ENCODE measurements around the gene AK6. TPM values are rescaled to one million over a fixed set of nuclear protein-coding genes. Genes with fewer than 3 reads are reported as not detected.

The AK6 gene
- total RNA-seq, 1 experiment from 2014 or later = 40.8 TPM

DNA sequence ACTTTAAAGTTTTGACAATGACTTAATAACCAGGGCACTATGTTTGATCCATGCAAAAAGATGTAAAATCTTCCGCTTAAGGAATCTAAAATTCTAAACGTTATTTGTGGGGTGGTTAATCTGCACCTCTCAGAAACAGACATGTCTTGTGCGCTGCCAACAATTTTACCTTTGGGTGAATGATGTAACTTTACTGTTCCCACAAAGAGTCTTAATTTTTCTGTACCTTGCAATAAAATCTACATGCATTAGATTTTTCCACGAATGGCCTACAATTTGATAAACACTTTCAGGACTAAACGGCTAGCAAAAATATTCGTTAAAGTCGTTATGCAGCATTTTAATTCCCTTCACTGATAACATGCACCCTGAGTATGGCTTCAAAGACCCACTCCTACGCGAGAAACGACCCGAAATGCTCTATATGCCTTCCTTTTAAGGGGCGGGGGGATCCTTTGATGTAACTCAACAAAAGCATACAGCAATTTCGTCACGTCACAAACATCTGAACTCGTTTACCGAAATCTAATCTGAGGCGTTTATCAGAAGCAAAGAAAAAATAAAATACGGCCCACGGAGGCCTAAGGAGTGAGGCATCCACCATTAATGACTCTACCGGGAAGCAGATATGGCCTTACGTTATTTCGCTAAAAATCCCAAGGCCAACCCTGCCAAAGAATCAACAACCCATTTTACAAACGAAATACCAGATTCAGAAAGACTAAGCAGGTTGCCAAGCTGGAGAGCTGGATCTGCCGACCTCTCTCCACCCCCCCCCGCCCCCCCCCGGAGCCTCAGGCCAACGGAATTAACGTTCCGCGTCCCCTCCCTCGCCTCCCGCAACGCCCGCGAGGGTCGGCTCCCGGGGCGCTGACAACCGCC, 621 bp downstream of the AK6 start:
- Mint-ChIP-seq H3K27ac (peak overlapping the region; percentile 99), H3K27me3 (ENCODE audit: low read depth) (no peaks in the 10 kb centered on the region), H3K36me3 (ENCODE audit: insufficient read depth in 1 of 3, low read depth in 3 of 3) (peaks cover 21 to 31% (median 26%) of the 10 kb centered on the region in 3 experiments; a peak in 6 of 7 replicates), H3K4me3 (peak overlapping the region; percentile 97 to 98), H3K9me3 (no peaks in the 10 kb centered on the region), H3K4me1 (peaks cover 10 to 15% of the 10 kb centered on the region in 2 experiments)
- H3K4me1 ChIP-seq (ENCODE audit: insufficient read depth, low read length) = no peaks in the 10 kb centered on the region
- no peak overlapping the region for H4K91ac ChIP-seq (ENCODE audit: insufficient read length, low read depth, low read length)
- WGBS (ENCODE audit: extremely low coverage, insufficient read length, low lambda C conversion rate) = no CpG with 5 or more reads among the region's 39 CpGs
- H2AFZ ChIP-seq (ENCODE audit: low read length) = no peak overlapping the region
- H4K8ac ChIP-seq (replicated peaks; ENCODE audit: insufficient read length, low read depth, low read length) = no peak overlapping the region
- H3K4me2 ChIP-seq (ENCODE audit: insufficient read depth, insufficient read length, low read length) = peak overlapping the region; percentile 89
- H3K56ac ChIP-seq (ENCODE audit: insufficient read length, low read depth, low read length) = no peak overlapping the region
- peaks cover 3% of the 10 kb centered on the region for H4K20me1 ChIP-seq (ENCODE audit: control insufficient read depth, insufficient read depth, insufficient read length)
- no peak overlapping the region for H2BK120ac ChIP-seq (ENCODE audit: low read depth, low read length, poor library complexity, severe bottlenecking)
- H3K9me3 ChIP-seq (ENCODE audit: control insufficient read depth, low read depth, low read length) = no peaks in the 10 kb centered on the region
- peak overlapping the region; percentile 93 for H3K18ac ChIP-seq (ENCODE audit: insufficient read length, low read depth, low read length)
- peak overlapping the region; percentile 80; the same call in 1 of the 2 replicates for H3K14ac ChIP-seq (ENCODE audit: insufficient read depth, low read length)
- H3K27ac ChIP-seq (ENCODE audit: insufficient read length, low read depth, low read length) = peak overlapping the region; percentile 73
- H3K4ac ChIP-seq (ENCODE audit: low read depth, low read length) = no peak overlapping the region
- H4K5ac ChIP-seq (ENCODE audit: insufficient read length, low read depth, low read length) = no peak overlapping the region
- peaks cover 31% of the 10 kb centered on the region; the same call in 1 of the 2 replicates for H3K79me2 ChIP-seq (ENCODE audit: insufficient read depth, low read length)
- no peaks in the 10 kb centered on the region for H3K79me1 ChIP-seq (ENCODE audit: insufficient read depth, low read depth, low read length, poor library complexity, severe bottlenecking)
- no peak overlapping the region for H2BK20ac ChIP-seq (ENCODE audit: low read depth, low read length, poor library complexity, severe bottlenecking)
- H2BK12ac ChIP-seq (ENCODE audit: insufficient read length, low read depth, low read length) = no peak overlapping the region
- no peak overlapping the region for H2BK5ac ChIP-seq (ENCODE audit: insufficient read length, low read length)
- no peak overlapping the region for H2BK15ac ChIP-seq (ENCODE audit: low read depth, low read length)
- TF ChIP-seq, protein P1, sequence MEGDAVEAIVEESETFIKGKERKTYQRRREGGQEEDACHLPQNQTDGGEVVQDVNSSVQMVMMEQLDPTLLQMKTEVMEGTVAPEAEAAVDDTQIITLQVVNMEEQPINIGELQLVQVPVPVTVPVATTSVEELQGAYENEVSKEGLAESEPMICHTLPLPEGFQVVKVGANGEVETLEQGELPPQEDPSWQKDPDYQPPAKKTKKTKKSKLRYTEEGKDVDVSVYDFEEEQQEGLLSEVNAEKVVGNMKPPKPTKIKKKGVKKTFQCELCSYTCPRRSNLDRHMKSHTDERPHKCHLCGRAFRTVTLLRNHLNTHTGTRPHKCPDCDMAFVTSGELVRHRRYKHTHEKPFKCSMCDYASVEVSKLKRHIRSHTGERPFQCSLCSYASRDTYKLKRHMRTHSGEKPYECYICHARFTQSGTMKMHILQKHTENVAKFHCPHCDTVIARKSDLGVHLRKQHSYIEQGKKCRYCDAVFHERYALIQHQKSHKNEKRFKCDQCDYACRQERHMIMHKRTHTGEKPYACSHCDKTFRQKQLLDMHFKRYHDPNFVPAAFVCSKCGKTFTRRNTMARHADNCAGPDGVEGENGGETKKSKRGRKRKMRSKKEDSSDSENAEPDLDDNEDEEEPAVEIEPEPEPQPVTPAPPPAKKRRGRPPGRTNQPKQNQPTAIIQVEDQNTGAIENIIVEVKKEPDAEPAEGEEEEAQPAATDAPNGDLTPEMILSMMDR (conservative IDR thresholded peaks at IDR 0.05) = no peak
- H3K23ac ChIP-seq (ENCODE audit: insufficient read length, low read depth, low read length) = no peak overlapping the region
- no peak for DNase-seq
- H3K9ac ChIP-seq (ENCODE audit: extremely low read depth, insufficient read length, low read length) = peak overlapping the region; percentile 96
- no peak overlapping the region for H2AK5ac ChIP-seq (ENCODE audit: insufficient read length, low read length)
- no peaks in the 10 kb centered on the region for H3K27me3 ChIP-seq (ENCODE audit: insufficient read depth, low read length)
- H3K23me2 ChIP-seq (ENCODE audit: insufficient read length, low read depth, low read length, poor library complexity, severe bottlenecking) = peaks cover 2% of the 10 kb centered on the region
- H3T11ph ChIP-seq (ENCODE audit: low read length) = no peak overlapping the region
